Measurements from ENCODE around the gene URM1. TPM values are rescaled to one million over a fixed set of nuclear protein-coding genes. Genes with fewer than 3 reads are reported as not detected.

The URM1 gene
- total RNA-seq, 4 donors from 2014 or later: 24.7 to 37.5 (median 27.9) TPM

DNA sequence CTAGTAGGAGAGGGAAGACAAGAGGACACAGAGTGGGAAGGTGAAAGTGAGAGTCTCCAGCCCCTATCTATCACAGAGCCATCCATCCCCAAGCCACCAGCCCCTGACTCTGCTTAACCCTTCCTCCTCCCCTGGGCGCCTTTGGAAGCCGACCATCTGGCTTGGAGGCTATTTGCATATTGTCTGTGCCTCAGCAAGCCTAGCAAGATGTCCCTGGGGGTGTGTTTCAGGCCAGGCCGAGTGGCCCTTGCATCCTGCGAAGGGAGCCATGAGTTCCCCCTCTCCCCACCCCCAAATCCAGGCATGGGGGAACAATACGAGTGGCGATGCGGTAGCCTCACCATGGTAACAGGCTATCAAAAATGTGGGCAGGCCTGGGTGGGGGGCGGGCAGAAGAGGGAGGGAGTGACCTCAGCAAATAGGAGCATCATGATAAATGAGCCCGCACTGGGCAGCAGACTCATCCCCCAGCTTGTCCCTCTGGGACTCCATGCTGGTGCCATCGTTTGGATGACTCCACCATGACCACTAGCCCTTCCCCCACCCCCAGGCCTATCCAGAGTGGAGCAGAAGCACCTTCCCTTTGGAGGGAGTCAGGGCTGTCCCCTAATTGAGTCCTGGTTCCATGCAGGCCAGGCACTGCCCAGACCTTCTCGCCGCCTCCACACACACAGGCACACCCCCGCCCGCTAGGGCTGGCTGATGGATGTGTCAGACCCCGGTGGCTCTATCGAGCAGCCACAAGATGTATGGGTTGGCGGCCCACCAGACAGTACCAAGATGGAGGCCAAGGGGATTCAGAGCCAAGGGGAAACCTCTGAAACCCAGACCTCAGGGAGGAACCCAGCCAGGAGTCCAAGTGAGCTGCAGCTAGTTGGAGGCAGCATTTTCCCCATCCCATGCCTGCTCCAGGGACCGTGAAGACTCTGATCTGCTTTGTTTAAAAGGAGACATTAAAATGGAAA lies 14.6 kb downstream of the URM1 start:
- H3K36me3 ChIP-seq: peaks cover 0 to 16% (median 8%) of the 10 kb centered on the region in 4 donors
- TF ChIP-seq POLR2AphosphoS5 (IDR thresholded peaks at IDR 0.05): no peak

DNA sequence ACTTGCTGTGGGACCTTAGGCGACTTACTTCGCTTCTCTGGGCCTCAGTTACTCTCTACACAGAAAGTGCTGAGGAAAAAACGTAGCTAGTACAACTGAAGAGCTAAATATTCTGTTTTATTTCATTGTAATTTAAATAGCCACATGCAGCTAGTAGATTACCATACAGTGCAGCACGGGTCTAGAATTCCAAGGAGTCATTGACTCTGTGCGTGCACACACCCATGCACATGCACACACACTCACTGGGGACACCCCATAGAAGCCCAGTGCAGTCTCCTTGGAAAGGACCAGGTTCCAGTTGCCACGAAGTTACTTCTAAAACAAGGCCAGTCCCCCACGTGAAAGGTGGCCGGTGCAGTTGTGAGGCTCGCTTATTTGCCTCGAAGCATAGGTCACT lies 17.0 kb downstream of the URM1 start:
- H3K9me3 ChIP-seq: no peaks in the 10 kb centered on the region
- 86 to 93% methylated on average over 2 to 10 of the region's 10 CpGs for WGBS, 2 donors (ENCODE audit: low coverage in 1 of 2)
- H3K4me1 ChIP-seq: no peaks in the 10 kb centered on the region
- intact Hi-C loops (cut with DNase I; ENCODE audit: low total_unique reads): no loop called here
- H3K4me3 ChIP-seq: no peak overlapping the region
- peaks cover 0 to 21% (median 8%) of the 10 kb centered on the region in 4 donors for H3K36me3 ChIP-seq
- no peak overlapping the region for H3K27ac ChIP-seq
- no peaks in the 10 kb centered on the region for H3K27me3 ChIP-seq
- no peak for DNase-seq
- no peak for TF ChIP-seq EP300 (IDR thresholded peaks at IDR 0.05; ENCODE audit: low read depth)
- no peak for TF ChIP-seq POLR2A (IDR thresholded peaks at IDR 0.05)
- TF ChIP-seq, protein P1, sequence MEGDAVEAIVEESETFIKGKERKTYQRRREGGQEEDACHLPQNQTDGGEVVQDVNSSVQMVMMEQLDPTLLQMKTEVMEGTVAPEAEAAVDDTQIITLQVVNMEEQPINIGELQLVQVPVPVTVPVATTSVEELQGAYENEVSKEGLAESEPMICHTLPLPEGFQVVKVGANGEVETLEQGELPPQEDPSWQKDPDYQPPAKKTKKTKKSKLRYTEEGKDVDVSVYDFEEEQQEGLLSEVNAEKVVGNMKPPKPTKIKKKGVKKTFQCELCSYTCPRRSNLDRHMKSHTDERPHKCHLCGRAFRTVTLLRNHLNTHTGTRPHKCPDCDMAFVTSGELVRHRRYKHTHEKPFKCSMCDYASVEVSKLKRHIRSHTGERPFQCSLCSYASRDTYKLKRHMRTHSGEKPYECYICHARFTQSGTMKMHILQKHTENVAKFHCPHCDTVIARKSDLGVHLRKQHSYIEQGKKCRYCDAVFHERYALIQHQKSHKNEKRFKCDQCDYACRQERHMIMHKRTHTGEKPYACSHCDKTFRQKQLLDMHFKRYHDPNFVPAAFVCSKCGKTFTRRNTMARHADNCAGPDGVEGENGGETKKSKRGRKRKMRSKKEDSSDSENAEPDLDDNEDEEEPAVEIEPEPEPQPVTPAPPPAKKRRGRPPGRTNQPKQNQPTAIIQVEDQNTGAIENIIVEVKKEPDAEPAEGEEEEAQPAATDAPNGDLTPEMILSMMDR (IDR thresholded peaks at IDR 0.05): no peak
- no peak for TF ChIP-seq POLR2AphosphoS5 (IDR thresholded peaks at IDR 0.05)
- in situ Hi-C loops (cut with MboI; ENCODE audit: low pct_ligation_motif_present in 1 of 4, low pct_unique_long_range_greater_than_20kb in 1 of 4, low sequenced_read_pairs in 3 of 4): no loop called here

More for the DNA sequence above, 14.6 kb downstream of the URM1 start:
- H3K4me1 ChIP-seq: no peaks in the 10 kb centered on the region
- WGBS, 2 donors (ENCODE audit: low coverage in 1 of 2): 88 to 93% methylated on average over 3 to 18 of the region's 18 CpGs
- no peak overlapping the region for H3K27ac ChIP-seq
- no peak for DNase-seq
- intact Hi-C loops (cut with DNase I; ENCODE audit: low total_unique reads): no loop called here
- no peaks in the 10 kb centered on the region for H3K27me3 ChIP-seq
- H3K4me3 ChIP-seq: no peak overlapping the region
- in situ Hi-C loops (cut with MboI; ENCODE audit: low pct_ligation_motif_present in 1 of 4, low pct_unique_long_range_greater_than_20kb in 1 of 4, low sequenced_read_pairs in 3 of 4): no loop called here
- H3K9me3 ChIP-seq: no peaks in the 10 kb centered on the region

DNA sequence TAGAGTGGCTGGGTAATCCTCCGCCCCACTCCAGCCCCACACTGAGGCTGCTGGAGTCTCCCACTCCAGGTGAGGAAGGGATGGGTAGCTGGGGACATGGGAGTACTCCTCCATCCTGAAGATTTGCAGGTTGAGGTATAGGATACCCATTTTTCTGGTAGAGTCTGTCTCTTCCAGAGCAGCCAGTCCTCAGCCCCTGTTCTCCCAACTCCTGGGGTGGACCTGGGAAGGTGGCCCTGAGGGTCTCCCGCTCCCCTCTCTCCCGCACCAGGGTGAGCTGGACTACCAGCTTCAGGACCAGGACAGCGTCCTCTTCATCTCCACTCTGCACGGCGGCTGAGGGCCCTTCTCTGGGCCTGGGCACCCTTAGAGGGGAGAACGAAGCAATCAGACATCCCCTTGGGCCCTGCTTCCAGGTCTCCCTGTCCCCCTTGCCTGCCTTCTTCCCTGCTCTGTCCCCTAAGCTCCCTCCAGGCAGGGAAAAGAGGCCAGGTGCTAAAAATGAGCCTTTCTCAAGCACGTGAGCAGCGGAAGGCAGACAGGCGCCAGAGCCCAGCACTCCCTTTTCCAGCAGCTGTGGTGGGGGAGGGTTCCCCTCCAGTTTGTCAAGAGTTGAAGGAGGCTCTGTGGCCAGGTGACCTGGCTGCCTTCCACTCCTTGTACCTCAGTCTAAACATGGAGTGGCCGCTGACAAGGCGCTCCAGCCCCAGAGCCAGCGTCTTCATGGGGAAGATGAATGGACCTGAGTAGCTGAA lies 18.4 kb downstream of the URM1 start:
- H3K36me3 ChIP-seq: peaks cover 0 to 21% (median 8%) of the 10 kb centered on the region in 4 donors
- no peaks in the 10 kb centered on the region for H3K27me3 ChIP-seq
- in situ Hi-C loops (cut with MboI; ENCODE audit: low pct_ligation_motif_present in 1 of 4, low pct_unique_long_range_greater_than_20kb in 1 of 4, low sequenced_read_pairs in 3 of 4) (no loop called here), intact Hi-C loops (cut with DNase I; ENCODE audit: low total_unique reads) (no loop called here)
- no peak overlapping the region for H3K4me3 ChIP-seq
- H3K4me1 ChIP-seq: no peaks in the 10 kb centered on the region
- H3K9me3 ChIP-seq: no peaks in the 10 kb centered on the region
- 90% methylated on average over 11 of the region's 13 CpGs; no CpG with 5 or more reads in 1 of the 2 donors for WGBS, 2 donors (ENCODE audit: low coverage in 1 of 2)
- DNase-seq: no peak
- TF ChIP-seq POLR2A (IDR thresholded peaks at IDR 0.05): no peak
- TF ChIP-seq POLR2AphosphoS5 (IDR thresholded peaks at IDR 0.05): no peak
- no peak for TF ChIP-seq EP300 (IDR thresholded peaks at IDR 0.05; ENCODE audit: low read depth)
- TF ChIP-seq, protein P1 (IDR thresholded peaks at IDR 0.05): no peak
- H3K27ac ChIP-seq: no peak overlapping the region

DNA sequence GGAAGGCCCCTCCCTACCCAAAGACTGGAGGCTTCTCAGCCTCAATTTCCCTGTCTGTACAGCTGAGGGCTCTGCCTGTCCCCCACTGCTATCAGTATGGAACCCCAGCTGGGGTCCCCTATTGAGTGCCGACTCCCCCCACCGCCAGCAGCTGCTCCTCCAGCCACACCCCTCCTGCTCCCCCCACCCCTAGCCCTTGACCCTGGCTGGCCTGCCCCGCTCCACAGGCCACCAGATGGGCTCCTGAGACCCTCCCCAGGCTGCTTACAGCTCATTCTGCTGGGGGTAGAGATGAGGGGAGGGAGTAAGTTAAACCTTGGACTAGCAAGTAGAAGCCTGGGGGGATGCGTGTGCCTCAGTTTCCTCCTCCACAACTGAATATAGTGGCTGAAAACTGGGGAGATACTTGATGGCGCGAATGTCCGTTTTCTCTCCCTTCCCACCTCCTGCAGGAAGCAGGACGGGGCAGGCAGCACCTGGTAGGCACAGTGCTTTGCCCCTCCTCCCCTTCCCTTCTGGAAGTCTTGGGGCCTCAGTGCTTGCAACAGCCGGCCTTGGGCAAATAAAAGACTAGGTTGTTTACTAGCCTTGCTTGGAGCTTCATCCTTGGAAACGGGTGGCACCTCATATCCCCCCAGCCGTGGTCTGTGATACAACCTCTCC lies 19.1 kb downstream of the URM1 start:
- peaks cover 6% of the 10 kb centered on the region for H3K27me3 ChIP-seq
- H3K27ac ChIP-seq: no peak overlapping the region
- no peak overlapping the region for H3K4me3 ChIP-seq
- peaks cover 0 to 21% (median 8%) of the 10 kb centered on the region in 4 donors for H3K36me3 ChIP-seq
- H3K4me1 ChIP-seq: no peaks in the 10 kb centered on the region
- 87% methylated on average over 11 of the region's 11 CpGs; no CpG with 5 or more reads in 1 of the 2 donors for WGBS, 2 donors (ENCODE audit: low coverage in 1 of 2)
- intact Hi-C loops (cut with DNase I; ENCODE audit: low total_unique reads): no loop called here
- H3K9me3 ChIP-seq: no peaks in the 10 kb centered on the region
- no peak for DNase-seq
- no peak for TF ChIP-seq POLR2A (IDR thresholded peaks at IDR 0.05)
- no peak for TF ChIP-seq POLR2AphosphoS5 (IDR thresholded peaks at IDR 0.05)
- TF ChIP-seq, protein P1 (IDR thresholded peaks at IDR 0.05): no peak
- no peak for TF ChIP-seq EP300 (IDR thresholded peaks at IDR 0.05; ENCODE audit: low read depth)
- in situ Hi-C loops (cut with MboI; ENCODE audit: low pct_ligation_motif_present in 1 of 4, low pct_unique_long_range_greater_than_20kb in 1 of 4, low sequenced_read_pairs in 3 of 4): no loop called here

Data from transverse colon (tissue), 4 donors.